ENCODE measurements around the gene GABRE.

Gene GABRE

GRCh38 chrX:151994476-151994875 is 20.0 kb upstream of the GABRE start:
- no peak for TF ChIP-seq TAF1 (IDR thresholded peaks at IDR 0.05; ENCODE audit: borderline replicate concordance, insufficient read depth, low read length)
- TF ChIP-seq POLR2AphosphoS5 (IDR thresholded peaks at IDR 0.05; ENCODE audit: low read depth, low read length): no peak
- no peak for TF ChIP-seq FOXP2 (optimal IDR thresholded peaks at IDR 0.05; ENCODE audit: borderline replicate concordance, extremely low read depth, extremely low read length, insufficient read depth)
- no peak for TF ChIP-seq REST (IDR thresholded peaks at IDR 0.05; ENCODE audit: insufficient read depth in 1 of 2, low read depth in 2 of 2, low read length in 2 of 2)
- no peak for TF ChIP-seq SIN3A (IDR thresholded peaks at IDR 0.05; ENCODE audit: borderline replicate concordance, insufficient read depth, low read length)

- TF ChIP-seq POLR2AphosphoS5 (IDR thresholded peaks at IDR 0.05; ENCODE audit: low read depth, low read length): no peak
- no peak for TF ChIP-seq TAF1 (IDR thresholded peaks at IDR 0.05; ENCODE audit: borderline replicate concordance, insufficient read depth, low read length)
- no peak for TF ChIP-seq SIN3A (IDR thresholded peaks at IDR 0.05; ENCODE audit: borderline replicate concordance, insufficient read depth, low read length)
- no peak for TF ChIP-seq REST (IDR thresholded peaks at IDR 0.05; ENCODE audit: insufficient read depth in 1 of 2, low read depth in 2 of 2, low read length in 2 of 2)
- TF ChIP-seq FOXP2 (optimal IDR thresholded peaks at IDR 0.05; ENCODE audit: borderline replicate concordance, extremely low read depth, extremely low read length, insufficient read depth): no peak
Measured at GRCh38 chrX:151988706-151989299, 14.3 kb upstream of the GABRE start.

- TF ChIP-seq FOXP2 (optimal IDR thresholded peaks at IDR 0.05; ENCODE audit: borderline replicate concordance, extremely low read depth, extremely low read length, insufficient read depth) (no peak), REST (IDR thresholded peaks at IDR 0.05; ENCODE audit: insufficient read depth in 1 of 2, low read depth in 2 of 2, low read length in 2 of 2) (no peak), SIN3A (IDR thresholded peaks at IDR 0.05; ENCODE audit: borderline replicate concordance, insufficient read depth, low read length) (no peak), POLR2AphosphoS5 (IDR thresholded peaks at IDR 0.05; ENCODE audit: low read depth, low read length) (no peak), TAF1 (IDR thresholded peaks at IDR 0.05; ENCODE audit: borderline replicate concordance, insufficient read depth, low read length) (no peak)
Measured at GRCh38 chrX:151987108-151987507, 12.6 kb upstream of the GABRE start.

GRCh38 chrX:151985955-151986354 is 11.5 kb upstream of the GABRE start:
- no peak for TF ChIP-seq SIN3A (IDR thresholded peaks at IDR 0.05; ENCODE audit: borderline replicate concordance, insufficient read depth, low read length)
- TF ChIP-seq REST (IDR thresholded peaks at IDR 0.05; ENCODE audit: insufficient read depth in 1 of 2, low read depth in 2 of 2, low read length in 2 of 2): 0 out of 4 replicates have a peak, but pooled peaks of 1 of the 2 experiments have one; percentile 27
- TF ChIP-seq TAF1 (IDR thresholded peaks at IDR 0.05; ENCODE audit: borderline replicate concordance, insufficient read depth, low read length): no peak

GRCh38 chrX:151985531-151985930 is 11.1 kb upstream of the GABRE start:
- TF ChIP-seq TAF1 (IDR thresholded peaks at IDR 0.05; ENCODE audit: borderline replicate concordance, insufficient read depth, low read length) (no peak), POLR2AphosphoS5 (IDR thresholded peaks at IDR 0.05; ENCODE audit: low read depth, low read length) (no peak), REST (IDR thresholded peaks at IDR 0.05; ENCODE audit: insufficient read depth in 1 of 2, low read depth in 2 of 2, low read length in 2 of 2) (no peak), FOXP2 (optimal IDR thresholded peaks at IDR 0.05; ENCODE audit: borderline replicate concordance, extremely low read depth, extremely low read length, insufficient read depth) (no peak), SIN3A (IDR thresholded peaks at IDR 0.05; ENCODE audit: borderline replicate concordance, insufficient read depth, low read length) (no peak)

Measured in PFSK-1 (cell line).